HuH-7.5 (cell line): ENCODE results near the gene WWC1.

Source experiments
- DNase-seq: peaks from one replicate; pipeline ENCODE4 v3.0.0; 2011; ENCODE audit warnings: low spot score

The WWC1 gene

DNA sequence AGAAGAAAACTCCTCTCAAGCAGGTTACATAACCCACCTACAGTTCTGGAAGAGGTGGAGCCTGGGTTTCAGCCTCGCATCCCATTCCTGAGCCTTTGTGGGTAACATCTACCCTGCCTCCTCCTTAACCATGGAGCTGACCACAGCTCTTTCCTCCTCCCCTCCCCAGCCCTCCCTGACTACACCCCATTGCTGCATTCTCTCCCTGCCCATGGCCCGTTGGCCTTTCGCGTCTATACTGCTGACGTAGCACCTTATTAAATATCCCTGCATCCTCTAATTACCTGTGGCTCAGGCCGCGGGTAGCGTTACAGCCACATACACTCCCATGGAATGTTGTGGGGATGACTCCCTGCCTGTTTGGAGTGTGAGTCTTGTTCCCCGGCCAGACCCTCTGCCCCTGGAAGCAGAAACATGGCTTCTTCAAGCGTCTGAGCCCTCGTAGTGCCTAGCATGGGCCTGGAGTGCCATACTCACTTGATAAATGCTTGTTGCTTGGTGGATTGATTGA, 72.8 kb downstream of the WWC1 start:
- no peak for DNase-seq

GRCh38 chr5:168364750-168365550, 73.5 kb downstream of the WWC1 start:
- no peak for DNase-seq

- no peak for DNase-seq
These were observed 74.2 kb downstream of the WWC1 start for GRCh38 chr5:168365581-168366081.

- no peak for DNase-seq
These were observed 74.7 kb downstream of the WWC1 start for GRCh38 chr5:168366116-168366515.

- no peak for DNase-seq
These were observed 77.4 kb downstream of the WWC1 start for GRCh38 chr5:168368854-168369253.

- no peak for DNase-seq
These were observed 79.4 kb downstream of the WWC1 start for GRCh38 chr5:168370831-168371230.

- DNase-seq = no peak
These were observed 81.0 kb downstream of the WWC1 start for GRCh38 chr5:168372356-168372946.

DNA sequence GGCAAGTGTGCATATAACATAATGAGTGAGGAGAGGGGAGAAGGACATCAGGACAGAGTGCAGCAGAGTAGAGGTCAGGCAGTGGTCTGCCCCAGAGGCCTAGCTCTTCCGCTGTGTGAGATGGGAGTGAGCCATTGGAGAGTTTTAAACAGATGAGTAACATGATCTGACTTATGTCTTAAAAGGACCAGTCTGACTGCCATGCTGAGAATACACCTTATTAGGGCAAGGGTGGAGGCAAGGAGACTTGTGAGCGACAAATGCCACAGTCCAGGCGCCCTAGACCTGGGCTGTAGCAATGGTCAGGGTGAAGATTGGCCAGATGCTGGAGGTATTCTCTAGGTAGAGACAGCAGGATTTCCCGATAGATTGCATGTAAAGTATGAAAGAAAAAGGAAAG, 83.1 kb downstream of the WWC1 start:
- no peak for DNase-seq

- DNase-seq = no peak
These were observed 83.8 kb downstream of the WWC1 start for GRCh38 chr5:168375214-168375613.

DNA sequence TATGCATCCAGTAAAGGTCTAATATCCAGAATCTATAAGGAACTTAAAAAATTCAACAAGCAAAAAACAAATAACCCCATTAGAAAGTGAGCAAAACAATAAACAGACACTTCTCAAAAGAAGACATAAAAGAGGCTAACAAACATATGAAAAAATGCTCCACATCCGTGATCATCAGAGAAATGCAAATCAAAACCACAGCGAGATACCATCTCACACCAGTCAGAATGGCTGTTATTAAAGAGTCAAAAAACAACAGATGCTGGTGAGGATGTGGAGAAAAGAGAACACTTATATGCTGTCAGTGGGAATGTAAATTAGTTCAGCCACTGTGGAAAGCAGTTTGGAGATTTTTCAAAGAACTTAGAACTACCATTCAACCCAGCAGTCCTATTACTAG, 86.1 kb downstream of the WWC1 start:
- no peak for DNase-seq

DNA sequence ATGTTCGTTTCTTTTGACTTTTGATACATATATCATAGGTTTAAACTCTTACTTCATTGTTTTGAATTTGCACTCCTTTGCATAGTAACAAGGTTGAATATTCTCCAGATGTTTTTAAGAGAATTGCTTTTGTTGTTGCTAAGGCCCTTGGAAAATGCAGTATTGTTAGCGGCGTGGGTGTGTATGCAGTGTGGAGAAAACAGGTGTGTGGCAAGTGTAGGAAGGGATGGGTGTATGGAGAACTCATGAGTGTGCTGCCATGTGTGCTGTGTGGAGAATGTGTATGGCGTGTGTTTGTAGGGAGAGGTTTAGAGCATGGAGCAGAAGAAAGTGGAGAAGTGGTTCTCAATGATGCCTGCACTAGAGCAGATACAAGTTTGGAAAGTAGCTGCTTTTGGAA, 87.3 kb downstream of the WWC1 start:
- no peak for DNase-seq

- DNase-seq = no peak
These were observed 91.0 kb downstream of the WWC1 start for GRCh38 chr5:168382421-168382820.

DNA sequence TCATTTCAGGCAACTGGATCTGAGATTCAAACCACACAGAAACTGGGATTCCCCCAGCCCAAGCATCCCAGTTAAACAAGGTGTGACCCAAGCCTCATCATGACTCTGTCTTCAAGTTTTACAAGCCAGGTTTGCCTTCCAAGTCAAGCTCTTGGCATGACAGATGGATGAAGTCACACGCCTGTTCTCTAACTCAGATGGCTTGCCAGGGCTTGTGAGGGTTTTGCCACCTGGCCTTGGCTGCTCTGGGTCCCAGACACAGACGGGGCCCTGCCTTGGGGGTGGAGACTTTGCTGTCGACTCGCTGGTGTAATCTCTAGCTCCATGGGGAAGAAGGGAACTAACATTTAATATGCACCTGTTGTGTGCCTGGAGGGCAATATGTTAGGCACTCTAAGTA, 99.0 kb downstream of the WWC1 start:
- no peak for DNase-seq

GRCh38 chr5:168393773-168394172, 102.3 kb downstream of the WWC1 start:
- no peak for DNase-seq

DNA sequence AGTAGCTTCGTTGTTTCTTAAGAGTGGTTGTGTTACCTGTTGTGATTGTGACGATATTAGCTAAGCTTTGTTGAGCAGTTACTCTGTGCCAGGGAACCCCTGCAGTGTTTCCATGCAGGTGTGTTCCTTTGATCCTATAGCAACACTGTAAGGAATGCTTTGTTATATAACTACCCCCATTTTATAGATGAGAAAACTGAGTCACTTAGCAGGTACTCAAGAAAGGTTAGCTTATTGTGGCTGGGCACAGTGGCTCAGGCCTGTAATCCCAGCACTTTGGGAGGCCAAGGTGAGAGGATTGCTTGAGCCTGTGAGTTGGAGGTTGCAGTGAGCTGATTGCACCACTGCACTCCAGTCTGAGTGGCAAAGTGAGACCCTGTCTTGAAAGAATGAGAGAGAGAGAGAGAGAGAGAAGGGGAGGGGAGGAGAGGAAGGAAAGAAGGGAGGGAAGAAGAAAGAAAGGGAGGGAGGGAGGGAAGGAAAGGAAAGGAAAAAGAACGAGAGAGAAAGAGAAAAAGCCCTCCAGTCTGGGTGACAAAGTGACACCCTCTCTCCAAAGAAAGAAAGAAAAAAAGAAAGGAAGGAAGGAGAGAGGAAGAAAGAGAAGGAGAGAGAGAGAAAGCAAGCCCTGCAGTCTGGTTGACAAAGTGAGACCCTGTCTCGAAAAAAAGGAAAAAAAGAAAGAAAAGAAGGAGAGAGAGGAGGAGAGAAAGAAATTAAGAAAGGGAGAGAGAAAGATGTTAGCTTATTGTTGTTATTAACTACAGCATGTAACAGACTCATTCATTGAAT, 109.2 kb downstream of the WWC1 start:
- DNase-seq = no peak

DNA sequence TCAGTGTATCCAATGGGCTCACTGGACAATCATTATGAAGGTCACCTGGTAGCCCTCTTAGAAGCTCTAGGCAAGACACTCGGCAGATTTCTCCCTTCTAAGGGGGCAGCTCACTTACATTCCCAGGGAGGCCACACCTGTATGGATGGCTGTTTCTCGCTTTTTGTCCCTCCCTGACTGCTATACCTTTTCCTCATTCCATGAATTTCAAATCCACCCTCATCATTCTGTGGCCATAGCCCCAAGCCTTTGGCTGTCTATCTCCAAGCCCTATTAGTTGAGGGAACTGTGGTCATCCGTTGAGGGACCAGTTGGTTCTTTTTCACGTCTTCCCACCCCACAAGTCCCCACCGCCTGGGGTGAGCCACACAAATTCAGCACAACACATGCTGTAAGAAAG, 109.8 kb downstream of the WWC1 start:
- DNase-seq = no peak

- no peak for DNase-seq
These were observed 110.4 kb downstream of the WWC1 start for GRCh38 chr5:168401880-168402279.

DNA sequence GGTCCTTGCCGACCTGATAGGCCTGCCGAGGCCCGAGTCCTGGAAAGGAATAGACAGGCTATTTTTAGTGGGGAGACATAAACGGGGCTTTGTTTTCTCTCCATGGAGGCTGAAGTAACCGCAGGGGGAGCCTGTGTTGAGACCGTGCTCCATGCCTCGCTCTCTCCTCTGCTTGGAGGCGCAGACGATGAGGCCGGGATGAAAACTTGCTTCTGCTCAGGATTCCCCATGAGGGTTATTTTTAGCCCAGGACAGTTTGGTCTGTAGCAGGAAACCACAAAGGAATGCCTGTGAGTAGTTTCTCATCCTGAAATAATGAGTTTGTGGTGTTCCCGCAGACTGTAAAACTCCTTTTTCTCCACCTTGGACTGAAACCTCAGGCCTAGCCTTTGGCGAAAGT, 112.9 kb downstream of the WWC1 start:
- DNase-seq = no peak

GRCh38 chr5:168407211-168407610, 115.8 kb downstream of the WWC1 start:
- no peak for DNase-seq

DNA sequence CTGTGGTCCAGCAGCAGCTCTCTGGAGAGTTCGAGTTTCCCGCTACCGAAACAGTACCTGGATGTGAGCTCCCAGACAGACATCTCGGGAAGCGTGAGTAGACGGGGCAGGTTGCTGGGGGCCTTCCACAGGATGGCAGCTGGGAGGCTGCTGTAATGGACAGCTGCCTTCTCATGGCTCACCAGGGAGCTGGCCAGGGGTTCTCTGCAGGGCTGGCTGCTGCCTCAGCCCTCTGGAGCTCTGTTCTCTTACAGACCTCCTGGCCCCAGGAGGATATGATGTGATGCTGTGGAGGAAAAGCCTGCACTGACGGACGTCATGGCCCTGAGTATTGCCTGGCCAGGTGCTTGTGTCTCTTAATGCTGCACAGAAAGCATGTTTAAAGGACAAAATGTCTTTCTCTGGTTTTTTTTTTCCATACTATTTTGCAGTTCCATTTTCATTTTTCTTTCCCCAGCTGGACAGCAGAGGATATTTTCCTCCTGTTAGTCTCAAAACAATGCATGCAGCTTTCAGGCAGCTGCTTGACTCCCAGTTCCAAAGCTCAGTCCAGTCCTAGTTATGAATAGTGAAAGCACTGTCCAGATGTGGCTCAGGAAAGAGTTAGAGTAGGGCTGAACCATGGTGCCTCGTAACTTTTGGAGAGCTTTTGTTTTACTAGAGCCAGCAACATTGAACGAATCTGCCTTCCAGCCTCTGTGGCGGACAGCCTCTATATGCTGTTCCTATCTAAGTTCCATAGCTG, 117.3 kb downstream of the WWC1 start:
- DNase-seq = no peak

- no peak for DNase-seq
These were observed 118.4 kb downstream of the WWC1 start for GRCh38 chr5:168409591-168410458.
